OCI-M1 (cell line): Measurements from ENCODE around the gene CADPS2.
"Not testable (repeated sequence)": the region's sequence is repeated elsewhere in the genome, so short reads cannot be mapped to it uniquely, and the experiment has no call there.

Experiments
- DNase-seq: peaks from one replicate; lab custom pipeline; 2025; lab: John Stamatoyannopoulos, UW

Gene CADPS2

DNA sequence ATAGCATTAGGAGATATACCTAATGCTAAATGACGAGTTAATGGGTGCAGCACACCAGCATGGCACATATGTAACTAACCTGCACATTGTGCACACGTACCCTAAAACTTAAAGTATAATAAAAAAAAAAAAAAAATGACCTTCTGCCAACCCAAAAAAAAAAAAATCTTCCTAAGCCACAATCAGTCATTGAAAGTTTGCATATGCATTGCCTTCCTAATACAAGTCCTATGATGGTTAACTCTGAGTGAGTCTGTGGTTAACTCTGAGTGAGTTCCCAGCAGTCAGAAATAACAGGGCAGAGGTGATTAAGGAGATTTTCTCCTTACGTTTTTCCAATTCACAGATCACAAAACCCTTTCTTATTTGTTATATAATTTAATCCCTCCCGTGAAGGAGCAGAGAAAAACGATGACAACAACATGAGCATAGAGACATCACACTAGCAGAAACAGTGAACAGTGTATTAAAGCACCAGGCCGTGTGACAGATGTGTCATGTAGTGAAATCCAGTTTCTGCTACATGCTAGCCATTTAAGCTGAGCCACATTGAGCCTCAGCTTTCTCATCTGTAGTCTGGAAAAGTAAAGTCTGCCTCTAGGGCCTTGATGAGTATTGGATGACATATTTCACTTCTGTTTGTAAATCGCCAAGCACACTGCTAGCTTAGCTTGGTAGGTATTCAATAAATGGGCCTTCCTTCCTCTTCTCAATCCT, 176.2 kb downstream of the CADPS2 start:
- DNase-seq, result no peak

DNA sequence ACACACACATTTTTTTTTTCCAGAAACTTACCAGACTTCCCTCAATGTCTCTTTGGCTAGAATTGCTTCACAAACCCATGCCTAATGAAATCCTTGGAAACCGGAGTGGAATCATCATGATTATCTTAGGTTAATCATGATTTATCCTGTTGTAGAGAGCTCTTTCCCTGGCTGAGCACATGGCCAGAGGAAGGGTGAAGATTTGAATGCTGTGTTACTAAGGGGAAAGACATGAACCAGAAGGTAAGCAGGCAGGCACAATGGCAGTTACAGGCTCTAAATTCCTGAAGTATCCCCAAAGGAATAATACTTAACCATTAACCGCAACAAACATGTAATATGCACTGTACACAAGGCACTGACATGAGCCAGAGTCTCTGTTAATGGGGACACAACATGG, 179.4 kb downstream of the CADPS2 start:
- DNase-seq, result no peak

- DNase-seq, result no peak
These were observed 183.3 kb downstream of the CADPS2 start, which contains the start of gene RNF148 for GRCh38 chr7:122702872-122703510. TSS of gene RNF148 (minus strand) at chr7:122702922. CDS start at chr7:122702750, 172 bp downstream.

DNA sequence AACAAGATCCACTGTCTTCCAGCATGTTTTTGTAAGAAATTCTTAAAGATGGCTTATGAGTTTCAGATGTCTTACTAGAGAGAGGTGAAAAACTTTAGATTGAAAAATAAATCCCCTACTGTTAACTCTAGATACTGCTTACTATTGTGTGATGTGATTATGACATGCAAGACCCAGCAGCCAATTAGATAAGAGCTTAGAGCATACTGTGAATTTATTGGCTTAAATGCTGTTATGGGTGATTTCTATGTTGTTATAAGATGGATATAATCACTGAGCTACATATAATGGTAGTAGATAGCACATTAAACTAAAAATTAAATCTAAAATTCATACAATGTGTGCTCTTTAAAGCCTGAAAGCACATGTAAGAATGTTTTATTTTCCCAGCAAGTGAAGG, 187.2 kb downstream of the CADPS2 start, which contains the start of gene RNF133:
Gene RNF133 (minus strand): TSS at position 101 of the 400 bp plus-strand sequence. CDS start 199 bp downstream, outside the sequence.
- DNase-seq, result no peak

DNA sequence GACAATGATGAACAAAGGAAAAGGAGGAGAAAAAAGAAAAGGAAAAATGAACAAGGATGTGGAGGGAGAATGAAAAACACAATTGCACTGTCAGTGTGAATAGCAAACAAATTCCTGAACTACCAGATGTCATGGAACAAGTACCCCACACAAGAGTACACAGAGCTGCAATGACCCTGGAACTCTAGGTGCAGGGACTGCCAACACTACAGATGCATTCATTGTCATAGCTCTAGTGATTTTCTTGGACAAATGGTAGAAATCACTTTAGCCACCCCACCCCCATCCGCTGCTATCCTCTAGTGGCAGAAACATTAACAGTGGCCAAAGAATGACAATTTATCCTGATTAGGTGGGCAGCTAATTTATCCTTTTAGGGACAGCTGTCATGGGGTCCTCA, 190.4 kb downstream of the CADPS2 start:
- DNase-seq, result no peak

- DNase-seq, result no peak
These were observed 191.6 kb downstream of the CADPS2 start for GRCh38 chr7:122694697-122695096.

- DNase-seq, result no peak
These were observed 193.4 kb downstream of the CADPS2 start for GRCh38 chr7:122692769-122693309.

DNA sequence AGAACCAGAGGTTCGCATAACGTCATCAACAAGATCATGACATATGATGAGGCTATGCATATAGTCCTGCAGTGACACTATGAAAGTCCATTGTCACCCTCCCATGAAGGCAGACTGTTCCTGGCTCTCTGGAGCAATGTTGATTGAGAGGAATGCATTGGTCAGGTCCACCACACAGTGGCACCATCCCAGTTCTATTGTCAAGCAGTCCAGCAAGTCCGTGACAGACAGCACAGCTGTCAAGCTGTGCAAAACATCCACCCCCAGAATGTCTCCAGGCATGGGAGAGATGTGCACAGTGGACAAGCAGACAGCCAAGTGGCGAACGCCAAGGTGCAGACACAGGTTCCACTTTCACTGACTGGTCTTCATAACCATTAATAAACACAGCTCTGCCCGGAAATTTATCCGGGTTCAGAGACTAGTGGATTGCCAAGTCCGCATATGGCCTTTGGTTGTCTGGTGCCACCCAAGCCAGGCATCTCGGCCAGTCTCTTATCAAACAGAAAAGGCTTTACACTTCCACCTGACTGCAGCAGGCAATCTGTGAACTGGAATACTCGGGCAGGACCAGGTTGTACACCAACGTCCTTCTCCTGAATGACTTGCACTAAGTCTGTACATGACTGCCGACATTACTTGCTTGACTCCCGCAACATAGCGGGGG, 194.6 kb downstream of the CADPS2 start:
- DNase-seq, result no peak

DNA sequence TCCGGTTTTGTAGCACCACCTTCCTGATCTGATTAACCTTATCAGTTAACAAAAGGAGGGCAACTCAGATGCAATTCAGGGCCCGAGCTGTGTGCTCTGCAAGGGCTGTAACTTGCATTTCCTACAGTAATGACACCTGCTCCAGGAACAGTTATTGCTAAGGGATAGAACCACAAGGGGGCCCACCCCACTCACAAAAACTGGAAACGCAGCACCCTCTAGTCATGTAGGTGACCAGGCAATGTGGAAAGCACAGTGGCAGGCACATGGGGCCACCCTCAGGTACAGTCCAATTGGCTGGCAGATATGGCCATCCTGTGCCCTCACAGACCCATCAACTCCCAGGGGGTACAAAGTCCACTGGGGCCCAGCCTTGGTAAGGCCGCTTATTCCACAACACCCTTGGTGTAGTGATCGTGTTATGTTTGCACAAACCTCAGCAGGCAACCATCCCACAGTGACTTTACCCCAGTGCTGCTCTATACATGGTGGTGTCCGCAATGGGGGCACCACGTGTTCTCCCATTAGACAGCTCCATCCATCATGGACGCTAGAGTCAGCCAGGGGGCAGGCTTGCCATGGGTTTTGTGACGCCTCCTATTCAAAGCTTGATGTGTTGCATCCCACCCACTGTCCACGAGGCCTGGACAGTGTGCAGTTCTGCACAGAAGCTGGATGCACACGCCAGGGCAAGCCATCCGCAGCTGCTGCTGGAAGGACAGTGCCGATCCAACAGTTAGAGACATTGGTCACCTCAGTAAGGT, 196.7 kb downstream of the CADPS2 start:
- no peak for DNase-seq

GRCh38 chr7:122688400-122688998, 197.8 kb downstream of the CADPS2 start:
- no peak for DNase-seq

DNA sequence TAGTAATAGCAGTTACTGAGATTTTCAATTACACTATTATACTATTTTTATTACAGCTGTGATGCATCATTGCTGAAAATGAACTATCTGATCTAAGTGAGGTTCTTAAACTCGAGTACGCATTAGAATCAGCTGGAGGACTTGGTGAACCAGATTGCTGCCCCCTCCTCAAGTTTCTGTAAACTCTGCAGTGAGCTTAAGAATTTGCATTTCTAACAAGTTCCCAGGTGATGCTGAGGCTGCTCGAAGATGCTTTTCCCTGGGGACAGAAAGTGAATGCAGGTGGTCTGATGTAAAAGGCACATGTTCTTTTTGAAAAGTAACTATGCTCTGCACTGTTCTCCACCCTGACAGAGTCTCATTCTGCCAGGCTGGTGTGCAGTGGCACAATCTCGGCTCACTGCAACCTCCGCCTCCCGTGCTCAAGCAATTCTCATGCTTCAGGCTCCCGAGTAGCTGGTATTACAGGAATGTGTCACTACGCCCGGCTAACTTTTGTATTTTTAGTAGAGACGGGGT, 199.8 kb downstream of the CADPS2 start:
- no peak for DNase-seq

GRCh38 chr7:122684504-122684903, 201.8 kb downstream of the CADPS2 start:
- no peak for DNase-seq

GRCh38 chr7:122682815-122683550, 203.3 kb downstream of the CADPS2 start:
- DNase-seq, result no peak

DNA sequence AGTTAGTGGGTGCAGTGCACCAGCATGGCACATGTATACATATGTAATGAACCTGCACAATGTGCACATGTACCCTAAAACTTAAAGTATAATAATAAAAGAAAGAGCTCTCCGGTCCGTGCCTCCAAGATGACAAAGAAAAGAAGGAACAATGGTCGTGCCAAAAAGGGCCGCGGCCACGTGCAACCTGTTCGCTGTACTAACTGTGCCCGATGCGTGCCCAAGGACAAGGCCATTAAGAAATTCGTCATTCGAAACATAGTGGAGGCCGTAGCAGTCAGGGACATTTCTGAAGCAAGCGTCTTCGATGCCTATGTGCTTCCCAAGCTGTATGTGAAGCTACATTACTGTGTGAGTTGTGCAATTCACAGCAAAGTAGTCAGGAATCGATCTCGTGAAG, 205.1 kb downstream of the CADPS2 start:
- DNase-seq, result not testable (repeated sequence)

DNA sequence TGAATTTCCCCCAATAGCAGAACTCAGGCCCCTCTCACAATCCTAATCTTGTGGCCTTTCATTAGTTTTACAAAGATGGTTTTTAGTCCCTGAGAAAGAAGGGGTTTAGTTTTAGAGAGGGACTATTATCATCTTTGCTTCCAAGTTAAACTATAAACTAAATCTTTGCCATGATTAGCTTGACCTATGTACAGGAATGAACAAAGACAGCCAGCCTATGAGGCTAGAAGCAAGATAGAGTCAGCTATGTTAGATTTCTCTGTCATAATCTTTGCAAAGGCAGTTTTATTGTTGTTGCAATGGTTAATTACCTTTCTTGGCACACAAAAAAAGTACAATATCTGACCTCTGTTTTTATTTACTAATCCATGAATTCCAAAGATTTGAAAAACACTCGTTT, 206.4 kb downstream of the CADPS2 start:
- no peak for DNase-seq

GRCh38 chr7:122679269-122679709, 207.0 kb downstream of the CADPS2 start:
- not testable (repeated sequence) for DNase-seq

DNA sequence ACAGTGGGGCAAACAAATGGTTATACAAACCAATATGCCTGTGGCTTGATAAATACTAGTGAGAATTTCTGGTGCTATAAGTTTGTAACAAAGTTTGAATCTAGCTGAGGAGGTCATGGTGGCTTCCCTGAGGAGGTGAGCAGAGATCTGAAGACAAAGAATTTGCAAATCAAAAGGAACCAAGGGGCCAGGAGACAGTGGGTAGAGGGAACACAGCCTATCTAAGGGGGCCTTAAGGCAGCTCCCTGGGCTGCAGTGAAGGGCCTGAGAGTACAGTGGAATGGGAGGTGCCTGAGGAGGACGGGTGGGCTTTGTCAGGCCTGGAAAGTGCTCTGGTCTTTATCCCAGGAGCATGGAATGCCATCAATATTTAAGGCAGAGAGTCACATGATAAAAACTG, 209.1 kb downstream of the CADPS2 start:
- DNase-seq, result no peak

- no peak for DNase-seq
These were observed 209.8 kb downstream of the CADPS2 start for GRCh38 chr7:122676466-122676865.

DNA sequence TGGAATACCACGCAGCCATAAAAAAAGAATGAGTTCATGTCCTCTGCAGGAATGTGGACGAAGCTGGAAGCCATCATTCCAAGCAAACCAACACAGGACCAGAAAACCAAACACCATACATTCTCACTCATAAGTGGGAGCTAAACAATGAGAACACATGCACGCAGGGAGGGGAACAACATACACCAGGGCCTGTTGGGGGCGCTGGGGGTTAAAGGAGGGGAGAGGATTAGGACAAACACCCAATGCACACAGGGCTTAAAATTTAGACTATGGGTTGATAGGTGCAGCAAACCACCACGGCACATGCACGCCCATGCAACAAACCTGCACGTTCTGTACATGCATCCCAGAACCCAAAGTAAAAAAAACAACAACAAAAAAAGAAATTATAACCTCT, 210.6 kb downstream of the CADPS2 start:
- DNase-seq, result no peak

DNA sequence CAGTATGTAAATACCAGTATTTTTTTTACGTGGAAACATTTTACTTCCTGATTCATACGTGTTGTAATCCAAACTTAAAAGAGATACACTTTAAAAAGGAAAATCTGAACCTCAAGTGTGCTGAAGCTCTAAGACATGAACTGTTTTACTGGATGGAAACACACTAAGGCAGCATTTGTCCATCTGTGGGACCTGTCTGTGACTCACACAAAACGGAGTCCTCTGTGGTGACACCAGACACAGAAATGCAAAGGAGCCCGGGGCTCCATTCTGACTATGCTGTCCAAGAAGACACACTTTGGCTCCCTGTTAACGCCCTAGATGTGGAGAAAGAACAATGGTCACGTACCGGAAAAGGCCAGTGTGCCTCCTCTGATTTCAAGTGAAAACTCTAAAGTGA, 211.2 kb downstream of the CADPS2 start:
- DNase-seq, result no peak

DNA sequence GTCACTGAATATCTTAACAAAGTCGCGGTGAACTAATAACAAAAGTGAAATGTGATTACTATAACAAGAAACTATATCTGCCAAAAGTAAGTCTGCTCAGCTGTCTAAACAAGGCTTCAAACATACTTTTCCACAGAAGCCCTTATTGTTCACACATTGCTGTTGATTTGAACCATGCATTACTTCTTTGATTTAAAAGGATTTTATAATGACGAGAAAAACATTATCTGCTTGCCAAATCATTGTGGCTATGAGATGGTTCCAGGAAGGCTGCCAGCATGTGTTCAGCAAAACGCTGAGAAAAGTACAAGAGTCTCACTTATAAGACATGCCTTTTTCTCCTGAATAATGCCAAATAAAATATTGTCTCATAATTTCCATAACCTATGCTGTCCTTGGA, 211.8 kb downstream of the CADPS2 start:
- peak; percentile 17 for DNase-seq
